ENCODE measurements around the gene APOE. TPM values are rescaled to one million over a fixed set of nuclear protein-coding genes. Genes with fewer than 3 reads are reported as not detected.

The APOE gene
- total and polyA plus RNA-seq, 2 of the 13 experiments (the other 11 are each of a cell fraction or from before 2014, with no cell fraction given): 1,328 to 1,470 TPM

GRCh38 chr19:44879309-44880065 is 26.1 kb upstream of the APOE start (continued):
- TF ChIP-seq NONO (IDR thresholded peaks at IDR 0.05) (no peak), NONO (CRISPR knock-in tag; conservative IDR thresholded peaks at IDR 0.05) (peak; percentile 45; the same call in 1 of the 2 replicates), GABPB1 (CRISPR knock-in tag; IDR thresholded peaks at IDR 0.05) (no peak), ZFP41 (CRISPR knock-in tag; IDR thresholded peaks at IDR 0.05; ENCODE audit: borderline replicate concordance) (no peak), ZNF260 (CRISPR knock-in tag; IDR thresholded peaks at IDR 0.05; ENCODE audit: borderline replicate concordance, low read depth) (no peak), ZNF121 (CRISPR knock-in tag; IDR thresholded peaks at IDR 0.05) (peak; percentile 72), SIN3A (IDR thresholded peaks at IDR 0.05; ENCODE audit: borderline replicate concordance, low read depth, low read length) (no peak), TFDP1 (CRISPR knock-in tag; IDR thresholded peaks at IDR 0.05; ENCODE audit: borderline replicate concordance) (no peak), TCF7 (IDR thresholded peaks at IDR 0.05; ENCODE audit: low read depth) (no peak), ZBTB46 (CRISPR knock-in tag; IDR thresholded peaks at IDR 0.05; ENCODE audit: borderline replicate concordance) (no peak)

GRCh38 chr19:44882063-44882462 is 23.5 kb upstream of the APOE start:
- in situ Hi-C loops (cut with HindIII; ENCODE audit: extremely low pct_ligation_motif_present, low pct_unique_long_range_greater_than_20kb) (no loop called here), intact Hi-C loops (cut with micrococcal nuclease; ENCODE audit: unreplicated experiment) (no loop called here)
- peaks cover 28% of the 10 kb centered on the region for H3K4me1 ChIP-seq (ENCODE audit: insufficient read depth, low read length)
- TF ChIP-seq ATF4 (CRISPR knock-in tag; IDR thresholded peaks at IDR 0.05) (no peak), NR3C1 (CRISPR knock-in tag; IDR thresholded peaks at IDR 0.05) (no peak)
- ChIA-PET CTCF (ENCODE audit: low intra/inter-chr PET ratio, low total read pairs) (no interaction called here), POLR2A (no interaction called here)
- DNase-seq (ENCODE audit: low spot score) (no peak), ATAC-seq (no peak), FAIRE-seq (no peak)
- no TSS peak for BruUV-seq (replicated peaks)
- H3K4me3 ChIP-seq (replicated peaks in 1 of 3; ENCODE audit: insufficient read depth in 1 of 3, low read depth in 2 of 3, low read length in 3 of 3): no peak overlapping the region
- no peak overlapping the region for H3K4me2 ChIP-seq (ENCODE audit: low read depth, low read length)
- no peaks in the 10 kb centered on the region for H4K20me1 ChIP-seq (ENCODE audit: insufficient read depth, low read length)
- 98% methylated on average over 15 of the region's 15 CpGs for WGBS (ENCODE audit: low lambda C conversion rate)
- no peak overlapping the region for H3K9ac ChIP-seq (ENCODE audit: insufficient read depth, low read depth, low read length)
- H3K27me3 ChIP-seq (ENCODE audit: control insufficient read depth in 1 of 2, insufficient read depth in 2 of 2, low read length in 2 of 2): no peaks in the 10 kb centered on the region
- no peak overlapping the region for H2AFZ ChIP-seq (ENCODE audit: low read length)
- no peaks in the 10 kb centered on the region for H3K79me2 ChIP-seq (ENCODE audit: insufficient read depth, low read length)
- peaks cover 10 to 35% of the 10 kb centered on the region in 2 experiments; a peak in 4 of 5 replicates for H3K36me3 ChIP-seq (replicated peaks in 1 of 2; ENCODE audit: control insufficient read depth in 1 of 2, insufficient read depth in 2 of 2, low read length in 2 of 2)
- no peaks in the 10 kb centered on the region for H3K9me3 ChIP-seq (ENCODE audit: low read length)
- H3K27ac ChIP-seq (ENCODE audit: extremely low read length, insufficient read depth, low read length): no peak overlapping the region

Measured in HepG2 (cell line).